DOHH2 (cell line): ENCODE measurements around the gene LPIN1.

Source experiments
- H3F3A ChIP-seq: fragments of 200-600 bp; sonication (generic), shearing (Covaris generic); 2 replicates; pipeline ENCODE4 v1.6.0; 2016; ENCODE audit warnings: antibody characterized with exemption, mild to moderate bottlenecking; ENCODE audit not compliant: control insufficient read depth, insufficient read depth
- H3K27ac ChIP-seq: fragments of 200-600 bp; sonication (generic); 2 replicates; pipeline ENCODE4 v1.5.1; 2014; ENCODE audit warnings: low read depth, mild to moderate bottlenecking, low read length, moderate library complexity
- H3K27me3 ChIP-seq: fragments of 200-600 bp; sonication (generic); 2 replicates; pipeline ENCODE4 v1.6.1; 2014; ENCODE audit warnings: mild to moderate bottlenecking, low read length, mixed read lengths; ENCODE audit not compliant: control insufficient read depth
- H3K36me3 ChIP-seq: fragments of 200-600 bp; sonication (generic); 2 replicates; pipeline ENCODE4 v1.6.1; 2014; ENCODE audit warnings: mild to moderate bottlenecking, low read length, moderate library complexity, mixed read lengths; ENCODE audit not compliant: control insufficient read depth
- H3K4me1 ChIP-seq: fragments of 200-600 bp; sonication (generic); 2 replicates; pipeline ENCODE4 v1.6.1; 2014; ENCODE audit warnings: mild to moderate bottlenecking, low read length, mixed read lengths; ENCODE audit not compliant: control insufficient read depth
- H3K4me2 ChIP-seq: fragments of 200-600 bp; sonication (generic); 2 replicates; pipeline ENCODE4 v1.6.0; 2014; ENCODE audit warnings: mild to moderate bottlenecking, low read length, moderate library complexity
- H3K4me3 ChIP-seq: fragments of 200-600 bp; sonication (generic); 2 replicates; pipeline ENCODE4 v1.5.1; 2014; ENCODE audit warnings: mild to moderate bottlenecking, low read length, mixed read lengths
- H3K79me2 ChIP-seq: fragments of 200-600 bp; sonication (generic); 2 replicates; pipeline ENCODE4 v1.6.1; 2014; ENCODE audit warnings: mild to moderate bottlenecking, low read length, mixed read lengths; ENCODE audit not compliant: control insufficient read depth
- H3K9me2 ChIP-seq: fragments of 200-600 bp; sonication (generic); replicated peaks from 2 replicates; pipeline ENCODE4 v1.6.1; 2014; ENCODE audit warnings: mild to moderate bottlenecking, low read length, mixed read lengths; ENCODE audit not compliant: control insufficient read depth
- H3K9me3 ChIP-seq: fragments of 200-600 bp; sonication (generic); 2 replicates; pipeline ENCODE4 v1.6.1; 2014; ENCODE audit warnings: antibody characterized with exemption, low read length, mixed read lengths; ENCODE audit not compliant: control insufficient read depth, insufficient read depth
- H4K20me1 ChIP-seq: fragments of 200-600 bp; sonication (generic); 2 replicates; pipeline ENCODE4 v1.6.0; 2014; ENCODE audit warnings: low read depth, mild to moderate bottlenecking, antibody characterized with exemption, low read length, moderate library complexity; ENCODE audit not compliant: control insufficient read depth, insufficient read depth
- EZH2phosphoT487 ChIP-seq: fragments of 200-600 bp; sonication (generic); IDR thresholded peaks from 2 replicates; pipeline ENCODE4 v1.6.1; 2017; ENCODE audit warnings: borderline replicate concordance, mild to moderate bottlenecking, antibody characterized with exemption, low read length, moderate library complexity, mixed read lengths
- TF ChIP-seq, protein P1 (sequence below): fragments of 200-600 bp; sonication (generic); IDR thresholded peaks from one replicate; pipeline ENCODE4 v1.5.1; 2014; ENCODE audit warnings: antibody characterized with exemption, mild to moderate bottlenecking, low read depth, low read length; ENCODE audit not compliant: poor library complexity, severe bottlenecking

Gene LPIN1

DNA sequence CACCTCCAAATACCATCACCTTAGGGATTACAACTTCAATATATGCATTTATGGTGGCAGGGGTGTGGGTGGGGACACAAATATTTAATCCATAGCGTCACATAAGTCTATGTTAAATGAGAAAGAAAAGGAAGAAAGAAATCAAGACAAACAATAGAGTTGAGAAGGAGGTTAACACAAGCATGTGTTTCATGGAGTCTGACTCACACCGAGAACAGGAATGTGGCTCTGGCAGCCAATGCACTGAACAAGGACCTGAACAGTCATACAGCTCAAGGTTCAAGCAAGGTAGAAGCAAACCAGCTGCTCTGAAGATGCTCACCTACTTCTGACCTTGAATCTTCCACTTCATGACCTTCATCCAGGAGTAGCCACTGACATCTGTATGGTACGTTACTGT lies 36.2 kb upstream of the LPIN1 start:
- Histone ChIP-seq H3K79me2 (no peaks in the 10 kb centered on the region), H4K20me1 (no peaks in the 10 kb centered on the region), H3K4me2 (no peak overlapping the region)

DNA sequence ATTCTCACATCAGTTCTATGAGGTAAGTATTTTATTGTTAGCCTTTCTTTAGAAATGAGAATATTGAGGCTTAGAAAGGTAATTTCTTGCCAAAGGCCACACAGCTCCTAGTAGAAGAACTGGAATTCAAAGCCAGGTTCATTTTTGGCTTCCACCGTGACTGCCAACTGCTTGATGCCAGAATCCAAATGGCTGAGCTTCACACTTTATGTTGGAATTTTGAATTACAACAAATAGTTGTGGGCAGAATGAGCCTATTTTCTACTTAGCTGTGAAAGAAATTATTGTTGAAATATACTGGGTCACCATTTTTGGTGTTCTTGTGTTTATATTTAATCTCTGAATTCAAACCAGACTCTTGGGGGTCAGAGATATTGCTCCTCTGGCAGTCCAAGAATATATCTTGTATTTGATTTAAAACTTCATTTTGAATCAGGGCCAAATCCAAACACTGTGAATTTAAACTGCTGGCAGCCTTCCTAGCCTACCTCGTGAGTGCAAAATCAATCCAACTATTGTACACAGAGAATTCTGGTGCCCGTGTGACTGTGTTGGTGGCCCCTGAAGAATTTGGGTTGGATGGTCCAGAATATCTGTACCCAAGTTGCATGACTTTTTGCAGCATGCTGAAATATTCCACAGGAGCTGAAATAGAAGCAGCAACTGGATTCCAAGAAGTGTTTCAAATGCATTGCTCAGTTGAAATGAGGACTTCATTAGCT lies 35.6 kb upstream of the LPIN1 start:
- H3K9me3 ChIP-seq = no peaks in the 10 kb centered on the region
- H4K20me1 ChIP-seq = no peaks in the 10 kb centered on the region
- no peaks in the 10 kb centered on the region for H3K4me1 ChIP-seq
- no peaks in the 10 kb centered on the region for H3K79me2 ChIP-seq
- TF ChIP-seq, protein P1, sequence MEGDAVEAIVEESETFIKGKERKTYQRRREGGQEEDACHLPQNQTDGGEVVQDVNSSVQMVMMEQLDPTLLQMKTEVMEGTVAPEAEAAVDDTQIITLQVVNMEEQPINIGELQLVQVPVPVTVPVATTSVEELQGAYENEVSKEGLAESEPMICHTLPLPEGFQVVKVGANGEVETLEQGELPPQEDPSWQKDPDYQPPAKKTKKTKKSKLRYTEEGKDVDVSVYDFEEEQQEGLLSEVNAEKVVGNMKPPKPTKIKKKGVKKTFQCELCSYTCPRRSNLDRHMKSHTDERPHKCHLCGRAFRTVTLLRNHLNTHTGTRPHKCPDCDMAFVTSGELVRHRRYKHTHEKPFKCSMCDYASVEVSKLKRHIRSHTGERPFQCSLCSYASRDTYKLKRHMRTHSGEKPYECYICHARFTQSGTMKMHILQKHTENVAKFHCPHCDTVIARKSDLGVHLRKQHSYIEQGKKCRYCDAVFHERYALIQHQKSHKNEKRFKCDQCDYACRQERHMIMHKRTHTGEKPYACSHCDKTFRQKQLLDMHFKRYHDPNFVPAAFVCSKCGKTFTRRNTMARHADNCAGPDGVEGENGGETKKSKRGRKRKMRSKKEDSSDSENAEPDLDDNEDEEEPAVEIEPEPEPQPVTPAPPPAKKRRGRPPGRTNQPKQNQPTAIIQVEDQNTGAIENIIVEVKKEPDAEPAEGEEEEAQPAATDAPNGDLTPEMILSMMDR = no peak
- TF ChIP-seq EZH2phosphoT487 = no peak
- H3F3A ChIP-seq = no peaks in the 10 kb centered on the region
- H3K4me2 ChIP-seq = no peak overlapping the region
- H3K27ac ChIP-seq = no peak overlapping the region
- H3K4me3 ChIP-seq = no peak overlapping the region
- H3K9me2 ChIP-seq = no peaks in the 10 kb centered on the region
- H3K27me3 ChIP-seq = peaks cover 19% of the 10 kb centered on the region
- no peaks in the 10 kb centered on the region for H3K36me3 ChIP-seq

More for the DNA sequence above, 36.2 kb upstream of the LPIN1 start:
- Histone ChIP-seq H3K9me3 (no peaks in the 10 kb centered on the region), H3K27ac (no peak overlapping the region), H3F3A (no peaks in the 10 kb centered on the region), H3K4me1 (no peaks in the 10 kb centered on the region), H3K36me3 (no peaks in the 10 kb centered on the region), H3K27me3 (peaks cover 20% of the 10 kb centered on the region), H3K4me3 (no peak overlapping the region), H3K9me2 (no peaks in the 10 kb centered on the region)
- no peak for TF ChIP-seq EZH2phosphoT487
- TF ChIP-seq, protein P1 = no peak

DNA sequence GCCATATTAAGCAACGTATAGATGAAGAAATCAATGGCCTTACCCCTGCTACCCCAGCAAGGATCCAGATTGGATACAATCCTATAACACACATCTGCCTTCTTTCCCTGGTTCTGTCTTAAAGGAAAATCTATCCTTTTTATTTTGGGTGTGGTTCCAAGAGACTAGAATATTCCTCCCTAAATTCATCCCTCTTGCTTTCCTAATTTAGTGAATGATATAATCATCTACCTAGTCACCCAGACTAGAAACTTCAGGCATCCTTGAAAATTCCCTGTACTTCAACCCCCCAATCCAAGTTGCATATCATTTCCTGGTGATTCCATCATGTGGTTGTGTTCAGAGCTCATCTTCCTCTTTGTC lies 35.1 kb upstream of the LPIN1 start:
- Histone ChIP-seq H3F3A (no peaks in the 10 kb centered on the region), H3K4me2 (no peak overlapping the region), H3K9me2 (no peaks in the 10 kb centered on the region), H3K79me2 (no peaks in the 10 kb centered on the region), H3K27ac (no peak overlapping the region), H3K36me3 (no peaks in the 10 kb centered on the region), H3K4me1 (no peaks in the 10 kb centered on the region), H3K9me3 (no peaks in the 10 kb centered on the region), H3K27me3 (peaks cover 25% of the 10 kb centered on the region), H3K4me3 (no peak overlapping the region), H4K20me1 (no peaks in the 10 kb centered on the region; the same call in 1 of the 2 replicates)
- no peak for TF ChIP-seq EZH2phosphoT487
- TF ChIP-seq, protein P1 = no peak

DNA sequence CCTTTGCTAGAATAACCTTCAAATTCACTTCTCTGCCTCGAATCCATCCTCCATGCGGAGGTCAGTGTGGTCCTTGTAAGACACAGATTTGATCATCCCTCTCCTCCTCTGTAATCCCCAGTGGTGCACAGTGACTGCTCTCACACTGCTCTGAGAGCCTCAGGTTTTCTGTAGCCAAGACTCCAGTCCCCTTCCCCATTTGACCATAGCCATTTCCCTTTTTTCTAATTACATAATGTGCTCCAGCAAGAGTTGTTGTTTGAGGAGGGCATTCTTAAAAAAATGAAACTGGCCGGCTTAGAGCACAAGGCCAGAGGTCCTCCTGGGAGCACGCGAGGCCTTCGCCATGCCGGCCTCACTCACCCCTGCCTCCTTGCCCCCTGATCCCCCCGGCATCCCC lies 34.7 kb upstream of the LPIN1 start:
- Histone ChIP-seq H3K79me2 (no peaks in the 10 kb centered on the region), H3F3A (no peaks in the 10 kb centered on the region), H3K27me3 (peaks cover 29% of the 10 kb centered on the region), H3K4me1 (peaks cover 3% of the 10 kb centered on the region), H3K9me3 (no peaks in the 10 kb centered on the region), H3K4me2 (no peak overlapping the region), H3K4me3 (no peak overlapping the region), H3K36me3 (no peaks in the 10 kb centered on the region), H3K9me2 (no peaks in the 10 kb centered on the region), H3K27ac (no peak overlapping the region), H4K20me1 (no peaks in the 10 kb centered on the region; the same call in 1 of the 2 replicates)
- TF ChIP-seq, protein P1 = no peak
- TF ChIP-seq EZH2phosphoT487 = no peak
